ENCODE measurements around the gene ZNF574. TPM values are rescaled to one million over a fixed set of nuclear protein-coding genes. Genes with fewer than 3 reads are reported as not detected.

ZNF574 gene
- total RNA-seq, 4 donors from 2014 or later: 16.0 to 22.8 (median 21.1) TPM

DNA sequence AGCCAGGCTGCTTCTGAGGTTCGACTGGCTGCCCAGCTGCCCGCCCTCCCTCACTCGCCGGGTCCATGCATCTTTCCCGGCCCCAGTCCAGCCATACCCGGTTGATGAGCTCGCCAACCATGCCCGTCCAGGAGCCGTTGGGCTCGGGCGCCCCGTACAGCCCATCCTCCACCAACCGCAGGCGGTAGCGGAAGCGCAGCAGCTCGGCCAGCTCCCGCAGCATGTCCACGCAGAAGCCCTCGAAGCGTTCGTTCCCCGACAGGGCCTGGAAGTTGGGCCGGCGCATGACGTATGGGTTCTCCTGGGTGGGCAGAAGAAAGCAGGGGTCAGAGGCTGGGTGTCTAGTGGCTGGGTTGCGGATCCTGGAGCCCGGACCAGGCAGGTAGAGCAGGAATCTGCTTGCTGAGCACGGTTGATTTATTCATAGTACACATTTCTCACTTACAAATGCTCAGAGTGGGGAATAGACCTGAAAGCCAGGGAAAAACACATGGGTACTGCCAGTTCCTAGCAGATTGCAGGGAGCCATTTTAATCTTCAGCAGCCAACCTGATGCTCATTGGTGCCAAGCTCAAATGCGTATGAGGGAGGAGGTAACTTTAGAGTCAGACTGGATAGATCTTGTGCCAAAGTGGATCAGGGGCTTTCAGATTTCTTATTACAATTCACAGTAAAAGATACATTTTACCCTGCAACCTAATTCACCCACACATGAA, 33.4 kb upstream of the ZNF574 start:
- Histone ChIP-seq H3K27me3 (no peaks in the 10 kb centered on the region), H3K27ac (no peak overlapping the region), H3K4me1 (peaks cover 15 to 16% of the 10 kb centered on the region in 2 donors), H3K9me3 (no peaks in the 10 kb centered on the region), H3K36me3 (no peaks in the 10 kb centered on the region), H3K4me3 (replicated peaks in 1 of 3) (no peak overlapping the region)
- intact Hi-C loops (cut with DNase I): no loop called here
- DNase-seq: no peak
- no peak for TF ChIP-seq POLR2A (IDR thresholded peaks at IDR 0.05)
- TF ChIP-seq, protein P1, sequence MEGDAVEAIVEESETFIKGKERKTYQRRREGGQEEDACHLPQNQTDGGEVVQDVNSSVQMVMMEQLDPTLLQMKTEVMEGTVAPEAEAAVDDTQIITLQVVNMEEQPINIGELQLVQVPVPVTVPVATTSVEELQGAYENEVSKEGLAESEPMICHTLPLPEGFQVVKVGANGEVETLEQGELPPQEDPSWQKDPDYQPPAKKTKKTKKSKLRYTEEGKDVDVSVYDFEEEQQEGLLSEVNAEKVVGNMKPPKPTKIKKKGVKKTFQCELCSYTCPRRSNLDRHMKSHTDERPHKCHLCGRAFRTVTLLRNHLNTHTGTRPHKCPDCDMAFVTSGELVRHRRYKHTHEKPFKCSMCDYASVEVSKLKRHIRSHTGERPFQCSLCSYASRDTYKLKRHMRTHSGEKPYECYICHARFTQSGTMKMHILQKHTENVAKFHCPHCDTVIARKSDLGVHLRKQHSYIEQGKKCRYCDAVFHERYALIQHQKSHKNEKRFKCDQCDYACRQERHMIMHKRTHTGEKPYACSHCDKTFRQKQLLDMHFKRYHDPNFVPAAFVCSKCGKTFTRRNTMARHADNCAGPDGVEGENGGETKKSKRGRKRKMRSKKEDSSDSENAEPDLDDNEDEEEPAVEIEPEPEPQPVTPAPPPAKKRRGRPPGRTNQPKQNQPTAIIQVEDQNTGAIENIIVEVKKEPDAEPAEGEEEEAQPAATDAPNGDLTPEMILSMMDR (IDR thresholded peaks at IDR 0.05): no peak
- 94 to 96% methylated on average over 28 to 30 of the region's 30 CpGs for WGBS, 2 donors

DNA sequence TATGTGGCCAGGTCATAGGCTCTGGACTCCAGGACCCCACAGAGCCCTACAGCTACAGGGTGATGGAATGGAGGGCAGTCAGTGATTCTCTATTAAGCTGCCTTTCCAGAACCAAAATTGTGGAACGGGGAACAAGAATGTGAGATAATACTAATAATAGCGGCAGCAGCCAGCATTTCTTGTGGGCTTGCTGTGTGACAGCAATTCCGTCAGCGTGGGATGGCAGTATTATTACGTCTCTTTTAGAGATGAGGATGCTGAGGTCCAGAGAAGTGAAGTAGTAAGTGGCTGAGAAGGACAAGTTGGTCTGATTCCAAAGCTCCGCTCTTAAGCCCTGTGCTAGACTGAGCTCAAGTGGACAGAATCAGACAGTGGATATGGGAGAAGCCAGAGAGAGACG, 30.4 kb upstream of the ZNF574 start:
- TF ChIP-seq, protein P1 (IDR thresholded peaks at IDR 0.05): no peak
- TF ChIP-seq POLR2A (IDR thresholded peaks at IDR 0.05): no peak

DNA sequence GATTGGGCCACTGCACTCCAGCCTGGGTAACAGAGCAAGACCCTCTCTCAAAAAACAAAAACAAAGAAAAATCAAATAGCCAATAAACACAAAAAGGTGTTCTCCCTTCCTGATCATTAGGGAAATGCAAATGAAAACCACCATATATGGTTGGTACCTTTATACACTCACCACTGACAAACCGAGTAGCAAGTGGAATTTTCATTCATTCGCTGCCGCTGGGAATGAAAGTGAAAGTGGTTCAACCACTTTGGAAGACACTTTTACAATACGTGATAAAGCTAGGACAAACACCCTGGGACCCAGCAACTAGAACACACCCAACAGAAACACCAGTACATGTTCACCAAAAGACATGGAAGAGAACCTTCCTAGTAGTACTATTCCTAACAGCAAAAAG, 27.0 kb upstream of the ZNF574 start:
- DNase-seq: no peak
- Histone ChIP-seq H3K4me1 (no peaks in the 10 kb centered on the region), H3K4me3 (replicated peaks in 1 of 3) (no peak overlapping the region), H3K9me3 (no peaks in the 10 kb centered on the region), H3K36me3 (no peaks in the 10 kb centered on the region), H3K27ac (no peak overlapping the region), H3K27me3 (no peaks in the 10 kb centered on the region)
- intact Hi-C loops (cut with DNase I): no loop called here
- TF ChIP-seq, protein P1 (IDR thresholded peaks at IDR 0.05): no peak
- no peak for TF ChIP-seq POLR2A (IDR thresholded peaks at IDR 0.05)
- 55 to 64% methylated on average over 4 of the region's 4 CpGs for WGBS, 2 donors

More for the DNA sequence above, 30.4 kb upstream of the ZNF574 start:
- H3K9me3 ChIP-seq: no peaks in the 10 kb centered on the region
- no peak overlapping the region for H3K27ac ChIP-seq
- WGBS, 2 donors: 94 to 95% methylated on average over 7 of the region's 7 CpGs
- H3K36me3 ChIP-seq: no peaks in the 10 kb centered on the region
- no peak overlapping the region for H3K4me3 ChIP-seq (replicated peaks in 1 of 3)
- intact Hi-C loops (cut with DNase I): no loop called here
- no peaks in the 10 kb centered on the region for H3K4me1 ChIP-seq
- H3K27me3 ChIP-seq: no peaks in the 10 kb centered on the region
- no peak for DNase-seq

DNA sequence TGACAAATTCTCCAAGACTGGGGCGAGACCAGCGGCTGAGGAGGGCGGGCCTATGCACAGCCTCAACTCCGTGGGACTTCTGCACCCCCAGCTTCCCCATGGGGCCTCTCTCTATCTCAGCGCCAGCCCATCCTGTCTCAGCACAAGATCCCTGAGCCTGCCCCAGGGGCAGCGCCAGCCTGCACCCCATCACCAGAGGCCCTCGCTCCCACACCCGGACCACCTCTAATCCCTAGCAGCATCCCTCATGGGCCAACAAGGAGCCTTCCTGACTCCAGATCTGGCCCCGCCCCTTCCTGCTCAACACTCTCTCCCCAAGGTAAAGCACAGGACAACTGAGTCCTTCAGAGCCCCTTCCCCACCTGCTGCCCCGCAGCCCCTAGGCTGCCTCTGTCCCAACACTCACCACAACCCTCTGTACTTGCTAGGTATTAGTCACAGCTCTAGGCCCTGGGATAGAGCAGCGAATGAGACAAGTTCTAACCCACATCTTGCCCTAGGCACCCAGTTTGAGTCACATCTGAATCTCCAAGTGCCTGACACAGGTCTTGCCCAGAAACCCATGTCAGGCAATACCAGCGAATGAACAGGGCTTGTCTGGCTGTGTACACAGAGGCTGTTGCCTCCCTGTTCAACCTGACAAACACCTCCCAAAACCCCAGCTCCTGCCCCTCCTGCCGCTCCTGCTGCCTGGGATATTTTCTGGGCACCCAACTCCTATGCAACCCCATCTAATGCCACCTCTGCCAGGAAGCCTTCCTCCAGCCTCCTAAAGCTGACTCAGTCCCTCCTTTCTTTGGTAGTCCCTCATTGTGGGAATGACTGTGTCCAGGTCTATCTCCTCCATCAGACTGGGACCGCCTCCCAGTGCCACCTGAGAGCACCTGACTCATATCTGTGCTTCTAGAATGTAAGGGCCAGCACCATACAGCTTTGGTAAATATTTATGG, 24.5 kb upstream of the ZNF574 start:
- intact Hi-C loops (cut with DNase I): no loop called here
- TF ChIP-seq, protein P1 (IDR thresholded peaks at IDR 0.05): no peak
- TF ChIP-seq POLR2A (IDR thresholded peaks at IDR 0.05): no peak
- no peaks in the 10 kb centered on the region for H3K4me1 ChIP-seq
- no peaks in the 10 kb centered on the region for H3K27me3 ChIP-seq
- H3K27ac ChIP-seq: no peak overlapping the region
- 87 to 95% methylated on average over 14 of the region's 14 CpGs for WGBS, 2 donors
- no peak overlapping the region for H3K4me3 ChIP-seq (replicated peaks in 1 of 3)
- DNase-seq: no peak
- peaks cover 0 to 5% of the 10 kb centered on the region in 2 donors for H3K36me3 ChIP-seq
- H3K9me3 ChIP-seq: no peaks in the 10 kb centered on the region
